GM12864 (cell line): ENCODE results near the gene IGFBP4.
"Not testable (repeated sequence)": the region's sequence is repeated elsewhere in the genome, so short reads cannot be mapped to it uniquely, and the experiment has no call there.

ENCODE experiments used
- DNase-seq: peaks from one replicate; pipeline ENCODE4 v3.0.0-alpha.2; 2011; ENCODE audit warnings: low read depth
- H3K4me3 ChIP-seq: 2 replicates; pipeline ENCODE4 v1.5.1; 2011; ENCODE audit warnings: mild to moderate bottlenecking, low read depth, low read length, control low read depth
- TF ChIP-seq, protein P1 (sequence below): IDR thresholded peaks from 2 replicates; pipeline ENCODE4 v1.5.1; 2011; ENCODE audit warnings: low read depth, mild to moderate bottlenecking, moderate library complexity, low read length, control low read depth, inconsistent platforms; ENCODE audit errors: missing control alignments

Gene IGFBP4

GRCh38 chr17:40411821-40412220, 31.4 kb upstream of the IGFBP4 start:
- no peak for DNase-seq
- H3K4me3 ChIP-seq = no peak overlapping the region
- TF ChIP-seq, protein P1, sequence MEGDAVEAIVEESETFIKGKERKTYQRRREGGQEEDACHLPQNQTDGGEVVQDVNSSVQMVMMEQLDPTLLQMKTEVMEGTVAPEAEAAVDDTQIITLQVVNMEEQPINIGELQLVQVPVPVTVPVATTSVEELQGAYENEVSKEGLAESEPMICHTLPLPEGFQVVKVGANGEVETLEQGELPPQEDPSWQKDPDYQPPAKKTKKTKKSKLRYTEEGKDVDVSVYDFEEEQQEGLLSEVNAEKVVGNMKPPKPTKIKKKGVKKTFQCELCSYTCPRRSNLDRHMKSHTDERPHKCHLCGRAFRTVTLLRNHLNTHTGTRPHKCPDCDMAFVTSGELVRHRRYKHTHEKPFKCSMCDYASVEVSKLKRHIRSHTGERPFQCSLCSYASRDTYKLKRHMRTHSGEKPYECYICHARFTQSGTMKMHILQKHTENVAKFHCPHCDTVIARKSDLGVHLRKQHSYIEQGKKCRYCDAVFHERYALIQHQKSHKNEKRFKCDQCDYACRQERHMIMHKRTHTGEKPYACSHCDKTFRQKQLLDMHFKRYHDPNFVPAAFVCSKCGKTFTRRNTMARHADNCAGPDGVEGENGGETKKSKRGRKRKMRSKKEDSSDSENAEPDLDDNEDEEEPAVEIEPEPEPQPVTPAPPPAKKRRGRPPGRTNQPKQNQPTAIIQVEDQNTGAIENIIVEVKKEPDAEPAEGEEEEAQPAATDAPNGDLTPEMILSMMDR = no peak

- TF ChIP-seq, protein P1 = no peak
- DNase-seq = no peak
- no peak overlapping the region for H3K4me3 ChIP-seq
These were observed 30.4 kb upstream of the IGFBP4 start for GRCh38 chr17:40412880-40413279.

- DNase-seq, H3K4me3 ChIP-seq: not testable (repeated sequence)
These were observed 28.9 kb upstream of the IGFBP4 start for GRCh38 chr17:40414312-40414711.

- TF ChIP-seq, protein P1 = peak; percentile 52
- no peak for DNase-seq
- H3K4me3 ChIP-seq = no peak overlapping the region
These were observed 27.9 kb upstream of the IGFBP4 start for GRCh38 chr17:40415390-40415789.

DNA sequence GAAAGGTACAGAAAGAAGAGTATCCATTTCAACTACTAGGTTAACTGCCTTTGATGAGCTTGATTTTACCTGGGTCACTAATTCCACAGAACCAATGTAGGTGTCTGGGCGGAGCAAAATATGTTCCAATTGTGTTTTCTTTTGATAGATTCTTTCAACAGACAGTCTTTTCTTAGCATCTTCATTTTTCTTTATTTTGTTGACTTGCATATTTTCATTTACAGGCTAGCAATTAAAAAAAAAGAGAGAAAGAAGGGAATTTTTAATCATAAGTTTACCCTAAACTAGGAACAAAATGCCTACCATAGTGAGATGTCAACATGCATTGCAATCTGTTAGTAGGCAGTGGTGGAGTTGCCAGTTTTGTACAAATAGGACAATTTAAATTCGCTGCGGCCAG, 26.6 kb upstream of the IGFBP4 start:
- DNase-seq = no peak
- TF ChIP-seq, protein P1 = no peak
- peak overlapping the region; percentile 73 for H3K4me3 ChIP-seq

DNA sequence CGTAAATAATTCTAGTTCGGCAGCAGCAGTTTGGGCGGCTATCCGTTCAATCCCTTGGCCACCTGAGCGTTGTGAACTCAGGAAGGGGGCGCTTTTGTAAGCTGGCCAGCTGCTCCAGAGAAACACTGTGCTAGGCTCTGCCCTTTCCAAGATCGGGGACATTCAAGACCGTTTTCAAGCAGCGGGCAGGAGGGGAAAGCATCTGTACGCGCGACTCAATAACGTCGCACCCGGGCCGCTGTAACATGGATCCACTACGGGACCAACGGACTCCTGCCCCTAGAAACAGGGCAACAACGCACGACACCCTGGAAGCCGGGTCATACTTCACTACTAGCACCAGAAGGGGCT, 26.0 kb upstream of the IGFBP4 start:
- H3K4me3 ChIP-seq = peak overlapping the region; percentile 73
- no peak for DNase-seq
- TF ChIP-seq, protein P1 = no peak

- peak; percentile 99 for DNase-seq
- TF ChIP-seq, protein P1 = no peak
- peak within 1 kb of the TSS; percentile 73 for H3K4me3 ChIP-seq
These were observed 25.4 kb upstream of the IGFBP4 start, which contains the start of gene TOP2A for GRCh38 chr17:40417609-40418427. Gene TOP2A (minus strand): TSS chr17:40417896. CDS start chr17:40417791, 105 bp downstream.
